Breast epithelium (tissue), 3 donors: Measurements from ENCODE around the gene ATP8B3.

ENCODE experiments used
- POLR2AphosphoS5 ChIP-seq, 3 donors: sonication (generic); formaldehyde crosslinking; IDR thresholded peaks; one replicate each; pipeline ENCODE4 v1.6.1; 2017; ENCODE audit warnings: antibody characterized with exemption in 3 of 3
- TF ChIP-seq, protein P1 (sequence below), 3 donors: fragments of 450-650 bp; IDR thresholded peaks; one replicate each; pipeline ENCODE4 v1.5.1; 2016 to 2017; ENCODE audit warnings: antibody characterized with exemption in 3 of 3, mild to moderate bottlenecking in 3 of 3, moderate library complexity in 3 of 3

DNA sequence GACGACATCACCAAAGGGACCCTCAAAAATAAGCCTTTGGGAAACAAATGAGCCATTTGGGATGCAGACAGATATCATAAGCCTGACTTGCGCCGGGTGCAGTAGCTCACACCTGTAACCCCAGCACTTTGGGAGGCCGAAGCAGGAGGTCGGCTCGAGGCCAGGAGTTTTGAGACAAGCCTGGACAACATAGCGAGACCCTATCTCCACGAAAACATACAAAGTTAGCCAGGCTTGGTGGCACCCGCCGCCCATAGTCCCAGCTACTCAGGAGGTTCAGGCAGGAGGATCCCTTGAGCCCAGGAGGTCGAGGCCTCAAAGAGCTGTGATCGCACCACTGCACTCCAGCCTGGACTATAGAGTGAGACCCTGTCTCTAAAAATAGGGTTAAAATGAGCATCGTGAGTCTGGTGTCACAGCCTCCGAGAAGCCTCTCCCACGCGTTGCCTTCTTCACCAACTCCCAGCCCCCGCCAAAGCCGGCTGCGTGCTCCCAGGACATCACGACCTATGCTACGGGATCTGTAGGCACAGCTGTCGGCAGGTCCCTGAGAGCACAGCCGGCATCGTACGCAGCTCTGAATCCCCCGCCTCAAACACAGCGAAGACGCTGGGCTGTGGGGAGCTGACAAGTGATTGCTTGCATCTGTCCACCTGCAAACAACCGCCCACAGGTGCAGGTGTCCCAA, 34.6 kb upstream of the ATP8B3 start:
- TF ChIP-seq, protein P1, sequence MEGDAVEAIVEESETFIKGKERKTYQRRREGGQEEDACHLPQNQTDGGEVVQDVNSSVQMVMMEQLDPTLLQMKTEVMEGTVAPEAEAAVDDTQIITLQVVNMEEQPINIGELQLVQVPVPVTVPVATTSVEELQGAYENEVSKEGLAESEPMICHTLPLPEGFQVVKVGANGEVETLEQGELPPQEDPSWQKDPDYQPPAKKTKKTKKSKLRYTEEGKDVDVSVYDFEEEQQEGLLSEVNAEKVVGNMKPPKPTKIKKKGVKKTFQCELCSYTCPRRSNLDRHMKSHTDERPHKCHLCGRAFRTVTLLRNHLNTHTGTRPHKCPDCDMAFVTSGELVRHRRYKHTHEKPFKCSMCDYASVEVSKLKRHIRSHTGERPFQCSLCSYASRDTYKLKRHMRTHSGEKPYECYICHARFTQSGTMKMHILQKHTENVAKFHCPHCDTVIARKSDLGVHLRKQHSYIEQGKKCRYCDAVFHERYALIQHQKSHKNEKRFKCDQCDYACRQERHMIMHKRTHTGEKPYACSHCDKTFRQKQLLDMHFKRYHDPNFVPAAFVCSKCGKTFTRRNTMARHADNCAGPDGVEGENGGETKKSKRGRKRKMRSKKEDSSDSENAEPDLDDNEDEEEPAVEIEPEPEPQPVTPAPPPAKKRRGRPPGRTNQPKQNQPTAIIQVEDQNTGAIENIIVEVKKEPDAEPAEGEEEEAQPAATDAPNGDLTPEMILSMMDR (IDR thresholded peaks at IDR 0.05): no peak
- TF ChIP-seq POLR2AphosphoS5 (IDR thresholded peaks at IDR 0.05): no peak
